NCI-H524 treated with DMSO at 0.1 percent for 48 hours (cell line): ENCODE measurements around the gene OR1J2.

Experiments used
- DNase-seq: peaks from one replicate; lab custom pipeline; 2025; lab: John Stamatoyannopoulos, UW

The OR1J2 gene

GRCh38 chr9:122551371-122551770 is 40.8 kb downstream of the OR1J2 start:
- DNase-seq: no peak

- no peak for DNase-seq
Measured at GRCh38 chr9:122552812-122553211, 42.2 kb downstream of the OR1J2 start, which contains the start of gene OR1N2. TSS of gene OR1N2 (plus strand) at chr9:122553112. CDS start at chr9:122553212, 100 bp downstream.
